PC-9 (cell line): ENCODE data around the gene CDK5RAP3.

ENCODE experiments used
- CTCF ChIP-seq: fragments of 200-600 bp; sonication (generic); conservative IDR thresholded peaks from 2 replicates; pipeline ENCODE4 v1.6.1; 2017; ENCODE audit warnings: mixed run types, antibody characterized with exemption, mild to moderate bottlenecking, moderate library complexity
- EZH2 ChIP-seq: fragments of 200-600 bp; sonication (generic); IDR thresholded peaks from 2 replicates; pipeline ENCODE4 v1.8.0; 2017; ENCODE audit warnings: antibody characterized with exemption, low read depth

GRCh38 chr17:47946516-47946915, 24.4 kb upstream of the CDK5RAP3 start:
- no peak for TF ChIP-seq CTCF
- TF ChIP-seq EZH2: no peak
